Trophoblast cell (in vitro differentiated cells and primary cell): ENCODE data around the gene TMEM127.
"Not testable (repeated sequence)": the region's sequence is repeated elsewhere in the genome, so short reads cannot be mapped to it uniquely, and the experiment has no call there.

ENCODE experiments used
- DNase-seq, 2 donors: peaks; one replicate each; pipeline ENCODE4 v3.0.0-alpha.2; 2016
- H2AFZ ChIP-seq: 2 replicates; pipeline ENCODE4 v1.6.1; 2013; ENCODE audit warnings: low read length, moderate library complexity, mild to moderate bottlenecking; ENCODE audit not compliant: insufficient read depth, poor library complexity
- H2AK5ac ChIP-seq: 2 replicates; pipeline ENCODE4 v1.6.1; 2013; ENCODE audit warnings: mild to moderate bottlenecking, low read length
- H2BK120ac ChIP-seq: 2 replicates; pipeline ENCODE4 v1.6.1; 2013; ENCODE audit warnings: low read length, mild to moderate bottlenecking, moderate library complexity; ENCODE audit not compliant: insufficient read depth, poor library complexity
- H2BK12ac ChIP-seq: 2 replicates; pipeline ENCODE4 v1.6.1; 2013; ENCODE audit warnings: mild to moderate bottlenecking, low read length, moderate library complexity
- H2BK5ac ChIP-seq: 2 replicates; pipeline ENCODE4 v1.6.1; 2013; ENCODE audit warnings: low read length, low read depth, moderate library complexity, mild to moderate bottlenecking; ENCODE audit not compliant: poor library complexity
- H3K14ac ChIP-seq: 2 replicates; pipeline ENCODE4 v1.6.1; 2013; ENCODE audit warnings: mild to moderate bottlenecking, low read length
- H3K18ac ChIP-seq: 2 replicates; pipeline ENCODE4 v1.6.1; 2013; ENCODE audit warnings: mild to moderate bottlenecking, low read length
- H3K23ac ChIP-seq: 2 replicates; pipeline ENCODE4 v1.6.1; 2013; ENCODE audit warnings: low read length
- H3K27ac ChIP-seq: 2 replicates; pipeline ENCODE4 v1.5.1; 2013; ENCODE audit warnings: low read depth, mild to moderate bottlenecking, inconsistent platforms, low read length, moderate library complexity
- H3K27me3 ChIP-seq: 2 replicates; pipeline ENCODE4 v1.6.1; 2013; ENCODE audit warnings: inconsistent platforms, mild to moderate bottlenecking, low read length, moderate library complexity; ENCODE audit not compliant: insufficient read depth
- H3K36me3 ChIP-seq, 2 experiments: 1 replicate in 1 of 2; 2 replicates in 1 of 2; pipeline ENCODE4 v1.6.1; 2013; ENCODE audit warnings: low read length in 2 of 2, mild to moderate bottlenecking in 2 of 2, moderate library complexity in 1 of 2; ENCODE audit not compliant: insufficient read depth in 2 of 2, control insufficient read depth in 1 of 2
- H3K4ac ChIP-seq: 2 replicates; pipeline ENCODE4 v1.6.1; 2013; ENCODE audit warnings: low read depth, mild to moderate bottlenecking, low read length, moderate library complexity
- H3K4me1 ChIP-seq, 2 experiments: 1 replicate in 1 of 2; 2 replicates in 1 of 2; pipeline ENCODE4 v1.6.1; 2013; ENCODE audit warnings: low read length in 2 of 2, mild to moderate bottlenecking in 2 of 2, moderate library complexity in 1 of 2; ENCODE audit not compliant: insufficient read depth in 2 of 2, control insufficient read depth in 1 of 2
- H3K4me2 ChIP-seq: 2 replicates; pipeline ENCODE4 v1.6.1; 2013; ENCODE audit warnings: inconsistent platforms, mild to moderate bottlenecking, low read length, moderate library complexity
- H3K4me3 ChIP-seq: 2 replicates; pipeline ENCODE4 v1.5.1; 2013; ENCODE audit warnings: mild to moderate bottlenecking, low read depth, low read length, inconsistent platforms
- H3K79me1 ChIP-seq: one replicate; pipeline ENCODE4 v1.6.1; 2013; ENCODE audit warnings: low read length
- H3K79me2 ChIP-seq: 2 replicates; pipeline ENCODE4 v1.6.1; 2013; ENCODE audit warnings: low read length, mild to moderate bottlenecking; ENCODE audit not compliant: control insufficient read depth, insufficient read depth, poor library complexity
- H3K9ac ChIP-seq: 2 replicates; pipeline ENCODE4 v1.6.1; 2013; ENCODE audit warnings: mild to moderate bottlenecking, low read length
- H3K9me3 ChIP-seq: 2 replicates; pipeline ENCODE4 v1.6.1; 2013; ENCODE audit warnings: low read depth, mild to moderate bottlenecking, control low read depth, inconsistent platforms, low read length; ENCODE audit not compliant: insufficient read depth
- H4K12ac ChIP-seq: 2 replicates; pipeline ENCODE4 v1.6.1; 2013; ENCODE audit warnings: low read depth, mild to moderate bottlenecking, low read length, moderate library complexity
- H4K8ac ChIP-seq: 2 replicates; pipeline ENCODE4 v1.6.1; 2013; ENCODE audit warnings: low read depth, mild to moderate bottlenecking, low read length, moderate library complexity
- H4K91ac ChIP-seq: one replicate; pipeline ENCODE4 v1.6.1; 2013; ENCODE audit warnings: low read depth, mild to moderate bottlenecking, low read length, moderate library complexity
- WGBS: extraction: QIAGEN DNeasy Blood & Tissue Kit; methylation state at CpG from one replicate; pipeline ENCODE4 v1.1.7; 2013; ENCODE audit warnings: missing lambda C conversion rate; ENCODE audit not compliant: insufficient read length, insufficient coverage; ENCODE audit errors: extremely low coverage; 5-methylcytosine and 5-hydroxymethylcytosine counted together

Gene TMEM127

GRCh38 chr2:96296925-96297324, 31.1 kb upstream of the TMEM127 start:
- Histone ChIP-seq H3K79me2 (no peaks in the 10 kb centered on the region), H3K18ac (no peak overlapping the region), H3K27me3 (no peaks in the 10 kb centered on the region), H3K4me2 (no peak overlapping the region), H2AK5ac (no peak overlapping the region), H3K79me1 (no peaks in the 10 kb centered on the region), H3K4me3 (no peak overlapping the region), H4K12ac (no peak overlapping the region), H3K4me1 (no peaks in the 10 kb centered on the region), H2BK12ac (no peak overlapping the region), H2BK5ac (no peak overlapping the region), H2AFZ (no peak overlapping the region), H3K14ac (no peak overlapping the region), H3K23ac (no peak overlapping the region), H3K27ac (no peak overlapping the region), H2BK120ac (no peak overlapping the region), H3K36me3 (peaks cover 38 to 69% of the 10 kb centered on the region in 2 experiments), H4K8ac (no peak overlapping the region), H4K91ac (no peak overlapping the region), H3K9me3 (no peaks in the 10 kb centered on the region), H3K9ac (no peak overlapping the region), H3K4ac (no peak overlapping the region)
- no peak for DNase-seq
- WGBS: no CpG with 5 or more reads among the region's 5 CpGs

GRCh38 chr2:96294271-96294670, 28.5 kb upstream of the TMEM127 start:
- H2AK5ac ChIP-seq, H4K91ac ChIP-seq, H4K8ac ChIP-seq, H3K9me3 ChIP-seq, H3K9ac ChIP-seq, H2BK5ac ChIP-seq, DNase-seq, H3K4me3 ChIP-seq, H3K4me1 ChIP-seq, H2AFZ ChIP-seq, H4K12ac ChIP-seq, H3K4ac ChIP-seq, H3K18ac ChIP-seq, H3K14ac ChIP-seq, H3K27ac ChIP-seq, H3K23ac ChIP-seq, H3K4me2 ChIP-seq, H3K79me1 ChIP-seq, H3K27me3 ChIP-seq, H2BK12ac ChIP-seq, H2BK120ac ChIP-seq, H3K79me2 ChIP-seq: not testable (repeated sequence)
- no CpG with 5 or more reads among the region's 8 CpGs for WGBS
- H3K36me3 ChIP-seq: peaks cover 54 to 81% of the 10 kb centered on the region in 2 experiments

- Histone ChIP-seq H3K36me3 (peaks cover 63 to 81% of the 10 kb centered on the region in 2 experiments), H3K9me3 (no peaks in the 10 kb centered on the region), H3K27me3 (no peaks in the 10 kb centered on the region), H3K9ac (no peak overlapping the region), H3K4me1 (no peaks in the 10 kb centered on the region), H3K27ac (no peak overlapping the region), H3K79me2 (no peaks in the 10 kb centered on the region), H3K18ac (no peak overlapping the region), H2BK120ac (no peak overlapping the region), H2AK5ac (no peak overlapping the region), H3K14ac (no peak overlapping the region), H3K79me1 (no peaks in the 10 kb centered on the region), H3K4me3 (no peak overlapping the region), H4K12ac (no peak overlapping the region), H4K91ac (no peak overlapping the region), H3K23ac (no peak overlapping the region), H3K4ac (no peak overlapping the region), H3K4me2 (no peak overlapping the region), H4K8ac (no peak overlapping the region), H2AFZ (no peak overlapping the region), H2BK5ac (no peak overlapping the region), H2BK12ac (no peak overlapping the region)
- DNase-seq: no peak
- WGBS: no CpG with 5 or more reads among the region's 5 CpGs
Measured at GRCh38 chr2:96291751-96292150, 26.0 kb upstream of the TMEM127 start.

- Histone ChIP-seq H3K4me1 (no peaks in the 10 kb centered on the region), H3K27ac (no peak overlapping the region), H2AK5ac (no peak overlapping the region), H3K9me3 (no peaks in the 10 kb centered on the region), H3K9ac (no peak overlapping the region), H3K27me3 (no peaks in the 10 kb centered on the region), H3K23ac (no peak overlapping the region), H3K18ac (no peak overlapping the region), H3K14ac (no peak overlapping the region), H2AFZ (no peak overlapping the region), H2BK5ac (no peak overlapping the region), H3K4me2 (no peak overlapping the region), H3K36me3 (peaks cover 85 to 93% of the 10 kb centered on the region in 2 experiments), H3K79me1 (no peaks in the 10 kb centered on the region), H4K12ac (no peak overlapping the region), H3K79me2 (no peaks in the 10 kb centered on the region), H4K8ac (no peak overlapping the region), H4K91ac (no peak overlapping the region), H2BK12ac (no peak overlapping the region), H3K4me3 (no peak overlapping the region), H2BK120ac (no peak overlapping the region), H3K4ac (no peak overlapping the region)
- no peak for DNase-seq
- no CpG with 5 or more reads among the region's 6 CpGs for WGBS
Measured at GRCh38 chr2:96287273-96287856, 21.6 kb upstream of the TMEM127 start.
